Measurements from ENCODE around the gene NUDT3. TPM values are rescaled to one million over a fixed set of nuclear protein-coding genes. Genes with fewer than 3 reads are reported as not detected.

NUDT3 gene
- total and polyA plus RNA-seq, 9 of the 15 experiments (the other 6 are each of a cell fraction or from before 2014, with no cell fraction given) = 5.4 to 81.2 (median 56.4) TPM

GRCh38 chr6:34249469-34250261 is 142.8 kb downstream of the NUDT3 start (continued):
- TF ChIP-seq, protein P1, sequence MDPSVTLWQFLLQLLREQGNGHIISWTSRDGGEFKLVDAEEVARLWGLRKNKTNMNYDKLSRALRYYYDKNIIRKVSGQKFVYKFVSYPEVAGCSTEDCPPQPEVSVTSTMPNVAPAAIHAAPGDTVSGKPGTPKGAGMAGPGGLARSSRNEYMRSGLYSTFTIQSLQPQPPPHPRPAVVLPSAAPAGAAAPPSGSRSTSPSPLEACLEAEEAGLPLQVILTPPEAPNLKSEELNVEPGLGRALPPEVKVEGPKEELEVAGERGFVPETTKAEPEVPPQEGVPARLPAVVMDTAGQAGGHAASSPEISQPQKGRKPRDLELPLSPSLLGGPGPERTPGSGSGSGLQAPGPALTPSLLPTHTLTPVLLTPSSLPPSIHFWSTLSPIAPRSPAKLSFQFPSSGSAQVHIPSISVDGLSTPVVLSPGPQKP (CRISPR knock-in tag; IDR thresholded peaks at IDR 0.05) = no peak
- TF ChIP-seq SMARCA5 (IDR thresholded peaks at IDR 0.05) (peak; percentile 92), KDM1A (IDR thresholded peaks at IDR 0.05) (peak in 1 of 2 experiments; percentile 44; a peak in 2 of 4 replicates), RAD51 (IDR thresholded peaks at IDR 0.05; ENCODE audit: borderline replicate concordance, low read depth) (no peak), SMAD2 (IDR thresholded peaks at IDR 0.05; ENCODE audit: low read depth, low read length) (no peak)

GRCh38 chr6:34248727-34249468 is 143.6 kb downstream of the NUDT3 start, which contains the start of gene SMIM29:
Gene SMIM29 (minus strand): TSS chr6:34249006. CDS start chr6:34247791, 1,215 bp downstream.
- FAIRE-seq = peak; percentile 81
- TF ChIP-seq ZBTB7A (IDR thresholded peaks at IDR 0.05; ENCODE audit: borderline replicate concordance, control insufficient read depth, low read depth, low read length) = peak; percentile 61; the same call in 1 of the 2 replicates
- 0 out of 2 replicates have a peak, but pooled peaks have one; percentile 6 for TF ChIP-seq FOXK1 (CRISPR knock-in tag; IDR thresholded peaks at IDR 0.05; ENCODE audit: borderline replicate concordance)
- TF ChIP-seq U2AF1 (optimal IDR thresholded peaks at IDR 0.05; ENCODE audit: low read depth, low read length) = peak; percentile 88
- TF ChIP-seq ZBTB17 (CRISPR knock-in tag; IDR thresholded peaks at IDR 0.05) = peak; percentile 52; the same call in 1 of the 2 replicates
- TF ChIP-seq MAX (CRISPR knock-in tag; IDR thresholded peaks at IDR 0.05) = peak; percentile 71
- 0 out of 2 replicates have a peak, but pooled peaks have one; percentile 89 for TF ChIP-seq ZNF830 (CRISPR knock-in tag; IDR thresholded peaks at IDR 0.05)
- 0 out of 2 replicates have a peak, but pooled peaks have one; percentile 47 for TF ChIP-seq ZFPM2 (CRISPR knock-in tag; IDR thresholded peaks at IDR 0.05)
- 0 out of 2 replicates have a peak, but pooled peaks have one; percentile 48 for TF ChIP-seq KLF16 (IDR thresholded peaks at IDR 0.05)
- TF ChIP-seq E2F6 (IDR thresholded peaks at IDR 0.05; ENCODE audit: borderline replicate concordance in 1 of 2, extremely low read depth in 1 of 2, insufficient read depth in 1 of 2, insufficient read length in 1 of 2, low read depth in 1 of 2, low read length in 1 of 2, poor library complexity in 1 of 2, severe bottlenecking in 1 of 2) = peak in 1 of 2 experiments; percentile 74
- peak; percentile 56 for TF ChIP-seq FIP1L1 (IDR thresholded peaks at IDR 0.05; ENCODE audit: low read depth, low read length, poor library complexity, severe bottlenecking)

More at GRCh38 chr6:34248727-34249468, 143.6 kb downstream of the NUDT3 start, which contains the start of gene SMIM29:
- peaks cover 21% of the 10 kb centered on the region; the same call in 1 of the 2 replicates for H4K20me1 ChIP-seq (replicated peaks; ENCODE audit: control insufficient read depth, insufficient read depth, low read length)
- peaks cover 36 to 50% of the 10 kb centered on the region in 2 experiments for H3K4me1 ChIP-seq (replicated peaks in 1 of 2; ENCODE audit: control insufficient read depth in 2 of 2, insufficient read depth in 2 of 2, low read length in 2 of 2)
- peaks cover 5% of the 10 kb centered on the region for H3K9me1 ChIP-seq (ENCODE audit: control insufficient read depth, insufficient read depth, low read length)
- ATAC-seq (peak; percentile 84), DNase-seq (ENCODE audit: extremely low read depth in 1 of 4, low spot score in 3 of 4) (peak; percentile 96 to 98 (median 97))
- intact Hi-C loops (cut with micrococcal nuclease) (loop anchor here (1.0 to 2.0 kb wide), 5 partner anchors 70 to 360 kb away; partner anchors contain the start of gene NUDT3), in situ Hi-C loops (cut with MboI) (loop anchor here (5.0 kb wide), 2 partner anchors 163 to 358 kb away; no protein-coding TSS in a partner anchor)
- no peaks in the 10 kb centered on the region; a peak in 1 of 5 replicates for H3K27me3 ChIP-seq (ENCODE audit: control insufficient read depth in 2 of 2, insufficient read depth in 2 of 2, low read length in 2 of 2)
- H3K36me3 ChIP-seq (ENCODE audit: control insufficient read depth, insufficient read depth, low read length) = peaks cover 31% of the 10 kb centered on the region
- peak within 1 kb of the TSS; percentile 88 for H3K27ac ChIP-seq (ENCODE audit: extremely low read depth, low read depth, low read length)
- BruUV-seq (replicated peaks) = no TSS peak
- WGBS (ENCODE audit: insufficient coverage, low coverage, missing lambda C conversion rate) = under 1% methylated on average over 47 of the region's 79 CpGs
- CTCF ChIA-PET (ENCODE audit: low intra/inter-chr PET ratio) = interaction anchor here (0.7 to 3.0 kb wide), 8 partner anchors 53 to 891 kb away, joined by 3 to 27 read pairs (median 6); partner anchors contain the start of gene NUDT3
- no peaks in the 10 kb centered on the region; the same call in 1 of the 2 replicates for H3K9me3 ChIP-seq (replicated peaks; ENCODE audit: control insufficient read depth, insufficient read depth, low read depth, low read length)
- peak within 1 kb of the TSS; percentile 99 for H2AFZ ChIP-seq (ENCODE audit: low read depth, low read length)
- H3K4me2 ChIP-seq (ENCODE audit: insufficient read depth, low read length) = peak within 1 kb of the TSS; percentile 100
- peaks cover 28% of the 10 kb centered on the region for H3K79me2 ChIP-seq (ENCODE audit: control insufficient read depth, insufficient read depth, low read length)
- H3K4me3 ChIP-seq = peak within 1 kb of the TSS; percentile 76
- H3K9ac ChIP-seq (ENCODE audit: insufficient read depth in 1 of 2, low read depth in 2 of 2, low read length in 2 of 2) = peak within 1 kb of the TSS; percentile 83 to 98
- POLR2A ChIA-PET = interaction anchor here (0.6 to 4.9 kb wide), 19 partner anchors 9 to 361 kb away, joined by 3 to 67 read pairs (median 5); partner anchors contain the start of genes HMGA1 and RPS10
